Calu3 (cell line): Measurements from ENCODE around the gene ATG7. TPM values are rescaled to one million over a fixed set of nuclear protein-coding genes. Genes with fewer than 3 reads are reported as not detected.

Experiments
- BruUV-seq: library from RNA; stranded (reverse); fragments of 400-500 nt; replicated peaks from 2 replicates; lab custom pipeline; 2021; lab: Mats Ljungman, UMichigan
- CTCF ChIA-PET: fragments of 300-600 bp; sonication (Branson Sonifier 250); formaldehyde crosslinking; loops from one replicate; lab custom pipeline; 2022; ENCODE audit warnings: antibody characterized with exemption; lab: Charles Lee
- DNase-seq: peaks from one replicate; pipeline ENCODE4 v3.0.0; 2022
- H3K27ac Mint-ChIP-seq: one replicate; pipeline ENCODE4 v1.8.0; 2022; ENCODE audit warnings: mixed read lengths; ENCODE audit not compliant: unreplicated experiment
- H3K27me3 Mint-ChIP-seq: one replicate; pipeline ENCODE4 v1.8.0; 2022; ENCODE audit warnings: mixed read lengths; ENCODE audit not compliant: unreplicated experiment
- H3K36me3 Mint-ChIP-seq: one replicate; pipeline ENCODE4 v1.8.0; 2022; ENCODE audit warnings: mild to moderate bottlenecking, moderate library complexity, mixed read lengths; ENCODE audit not compliant: insufficient read depth, unreplicated experiment
- H3K4me1 Mint-ChIP-seq: one replicate; pipeline ENCODE4 v1.8.0; 2022; ENCODE audit warnings: mild to moderate bottlenecking, low read depth, mixed read lengths; ENCODE audit not compliant: unreplicated experiment
- H3K4me3 Mint-ChIP-seq: one replicate; pipeline ENCODE4 v1.8.0; 2022; ENCODE audit warnings: mild to moderate bottlenecking, low read depth, moderate library complexity, mixed read lengths; ENCODE audit not compliant: unreplicated experiment
- H3K9me3 Mint-ChIP-seq: one replicate; pipeline ENCODE4 v1.8.0; 2022; ENCODE audit warnings: low read depth, mixed read lengths; ENCODE audit not compliant: unreplicated experiment
- CTCF ChIP-seq: fragments of 200-600 bp; IDR thresholded peaks from one replicate; pipeline ENCODE4 v1.8.0; 2022; ENCODE audit warnings: antibody characterized with exemption; ENCODE audit not compliant: unreplicated experiment
- intact Hi-C: fragments of 100-400 bp; cut with micrococcal nuclease; formaldehyde crosslinking; loops from one replicate; pipeline ENCODE4 v1.10.0; 2022; ENCODE audit not compliant: unreplicated experiment
- total RNA-seq: library from RNA; stranded (reverse); gene quantifications from 2 replicates; pipeline ENCODE4 v1.2.3, GENCODE V29; 2022

ATG7 gene
- total RNA-seq, 1 experiment from 2014 or later: 37.3 TPM

GRCh38 chr3:11381141-11381540 lies 108.9 kb downstream of the ATG7 start:
- Mint-ChIP-seq H3K36me3 (no peaks in the 10 kb centered on the region), H3K4me1 (no peaks in the 10 kb centered on the region), H3K4me3 (no peak overlapping the region), H3K9me3 (no peaks in the 10 kb centered on the region), H3K27me3 (no peaks in the 10 kb centered on the region), H3K27ac (no peak overlapping the region)
- no TSS peak for BruUV-seq
- DNase-seq: no peak
- TF ChIP-seq CTCF: no peak
- intact Hi-C loops: no loop called here
- CTCF ChIA-PET: interaction anchor here (0.6 kb wide), 1 partner anchor 257 kb away, joined by 3 read pairs; no protein-coding TSS in a partner anchor

DNA sequence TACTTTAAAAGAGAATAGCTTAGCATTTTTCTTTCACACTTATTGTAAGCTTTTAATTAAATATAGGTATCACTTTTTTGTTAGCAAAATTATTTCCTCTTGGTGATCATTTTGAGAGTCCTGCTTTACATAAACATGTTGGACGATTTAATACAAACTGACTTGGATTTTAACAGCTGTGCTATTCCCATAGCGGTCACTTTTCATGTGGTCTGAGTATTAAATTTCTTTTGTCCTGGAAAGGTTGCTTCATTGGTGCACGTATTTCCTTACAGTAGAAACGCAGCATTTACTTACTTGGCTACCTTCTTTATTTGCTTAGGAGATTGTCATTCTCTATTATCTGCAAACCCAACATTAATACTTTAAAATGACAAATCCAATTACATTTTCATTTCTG lies 109.4 kb downstream of the ATG7 start:
- no peak for DNase-seq
- H3K9me3 Mint-ChIP-seq: no peaks in the 10 kb centered on the region
- no TSS peak for BruUV-seq
- H3K4me3 Mint-ChIP-seq: no peak overlapping the region
- CTCF ChIA-PET: interaction anchor here (0.6 kb wide), 1 partner anchor 257 kb away, joined by 3 read pairs; no protein-coding TSS in a partner anchor
- no peaks in the 10 kb centered on the region for H3K36me3 Mint-ChIP-seq
- no peaks in the 10 kb centered on the region for H3K4me1 Mint-ChIP-seq
- intact Hi-C loops: no loop called here
- H3K27me3 Mint-ChIP-seq: no peaks in the 10 kb centered on the region
- TF ChIP-seq CTCF: no peak
- no peak overlapping the region for H3K27ac Mint-ChIP-seq

GRCh38 chr3:11382146-11382745 lies 110.0 kb downstream of the ATG7 start:
- no TSS peak for BruUV-seq
- no peak overlapping the region for H3K27ac Mint-ChIP-seq
- intact Hi-C loops: no loop called here
- no peaks in the 10 kb centered on the region for H3K9me3 Mint-ChIP-seq
- no peak for DNase-seq
- no peaks in the 10 kb centered on the region for H3K36me3 Mint-ChIP-seq
- CTCF ChIA-PET: interaction anchor here (0.5 kb wide), 1 partner anchor 133 kb away, joined by 4 read pairs; no protein-coding TSS in a partner anchor
- no peaks in the 10 kb centered on the region for H3K27me3 Mint-ChIP-seq
- no peaks in the 10 kb centered on the region for H3K4me1 Mint-ChIP-seq
- H3K4me3 Mint-ChIP-seq: no peak overlapping the region
- no peak for TF ChIP-seq CTCF

DNA sequence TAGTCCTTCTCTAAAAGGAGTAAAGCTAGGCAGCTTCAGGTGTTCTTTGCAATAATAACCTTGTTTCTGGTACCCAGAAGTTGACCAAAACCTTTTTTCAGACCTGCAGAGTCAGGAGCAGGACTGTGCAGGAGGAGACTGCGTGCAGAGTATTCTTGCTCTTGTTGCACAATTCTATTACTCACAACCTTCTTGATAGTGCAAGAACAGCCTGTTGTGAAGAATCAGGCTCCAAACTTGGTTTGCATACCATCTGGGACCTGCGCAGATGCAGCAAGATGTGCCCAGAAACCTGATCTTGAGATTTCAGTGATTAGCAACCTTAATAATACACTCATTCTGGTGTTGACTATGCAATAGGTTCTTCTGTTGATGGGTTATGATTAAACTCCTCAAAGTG lies 111.9 kb downstream of the ATG7 start:
- no peak for DNase-seq
- no peaks in the 10 kb centered on the region for H3K4me1 Mint-ChIP-seq
- H3K4me3 Mint-ChIP-seq: no peak overlapping the region

More for the DNA sequence above, 111.9 kb downstream of the ATG7 start:
- intact Hi-C loops: no loop called here
- BruUV-seq: no TSS peak
- TF ChIP-seq CTCF: no peak
- H3K27me3 Mint-ChIP-seq: no peaks in the 10 kb centered on the region
- no peaks in the 10 kb centered on the region for H3K36me3 Mint-ChIP-seq
- no peaks in the 10 kb centered on the region for H3K9me3 Mint-ChIP-seq
- H3K27ac Mint-ChIP-seq: no peak overlapping the region
- CTCF ChIA-PET: no interaction called here
